ENCODE measurements around the gene SNRNP25.

GRCh38 chr16:33877-34647 is 19.6 kb upstream of the SNRNP25 start:
- TF ChIP-seq CTCF (IDR thresholded peaks at IDR 0.05): no peak
- no peak for TF ChIP-seq POLR2A (IDR thresholded peaks at IDR 0.05)
